Prostate gland (tissue), 2 donors: ENCODE results near the gene SPATS1.

Experiments used
- POLR2AphosphoS5 ChIP-seq: sonication (generic); formaldehyde crosslinking; IDR thresholded peaks from one replicate; pipeline ENCODE4 v1.6.1; 2017; ENCODE audit warnings: antibody characterized with exemption
- TF ChIP-seq, protein P1 (sequence below), 4 experiments: fragments of 200-600 bp in 2 of 4; fragments of 450-650 bp in 2 of 4; sonication (generic) in 2 of 4; IDR thresholded peaks; 1 replicate in 3 of 4; 2 replicates in 1 of 4; pipeline ENCODE4 v1.5.1; 2016 to 2019; ENCODE audit warnings: antibody characterized with exemption in 4 of 4, mild to moderate bottlenecking in 2 of 4, moderate library complexity in 2 of 4

DNA sequence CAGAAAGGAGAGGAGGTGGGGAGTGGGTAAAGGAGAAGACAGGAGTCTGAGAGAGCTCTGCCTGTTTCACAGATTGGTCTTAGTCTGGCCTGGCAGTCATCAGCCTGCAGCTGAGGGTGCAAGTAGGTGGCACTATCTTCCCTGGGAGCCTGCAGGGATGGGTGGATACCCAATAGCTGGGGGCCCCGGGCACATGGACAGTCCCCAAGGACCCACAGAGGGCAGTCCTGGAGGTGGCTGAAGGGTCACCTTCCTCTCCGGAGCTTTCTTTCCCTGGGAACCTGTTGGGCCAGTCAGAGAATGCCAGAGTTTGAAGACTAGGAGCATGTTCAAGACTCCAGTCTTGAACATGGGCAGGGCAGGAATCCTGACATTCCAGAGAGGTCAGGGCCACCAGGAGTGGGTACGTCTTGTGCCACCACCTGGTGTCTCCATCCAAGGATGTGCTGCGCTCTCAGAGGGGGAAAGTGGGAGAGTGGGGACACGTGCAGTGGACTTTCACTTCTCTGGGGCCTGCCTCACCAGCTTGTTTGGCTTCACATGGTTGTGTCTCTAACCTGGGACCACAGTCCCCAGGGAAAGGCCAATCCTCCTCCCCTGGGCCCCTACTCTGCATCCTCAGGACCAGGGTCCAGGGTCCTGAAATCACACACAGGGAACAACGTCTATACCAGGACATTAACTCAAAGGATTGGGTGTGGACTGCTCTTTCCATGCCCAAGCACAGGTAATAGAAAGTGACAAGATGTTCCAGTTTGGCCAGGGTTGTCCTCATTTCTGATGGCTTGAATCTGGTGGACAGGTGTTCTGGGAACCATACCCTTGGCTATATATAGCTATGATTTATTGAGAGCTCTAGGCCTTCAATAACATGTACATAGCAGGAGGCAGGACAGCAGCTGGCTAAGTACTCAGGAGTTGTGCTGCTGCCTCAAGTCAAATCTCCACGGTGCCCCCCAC is 47.3 kb upstream of the SPATS1 start:
- TF ChIP-seq, protein P1, sequence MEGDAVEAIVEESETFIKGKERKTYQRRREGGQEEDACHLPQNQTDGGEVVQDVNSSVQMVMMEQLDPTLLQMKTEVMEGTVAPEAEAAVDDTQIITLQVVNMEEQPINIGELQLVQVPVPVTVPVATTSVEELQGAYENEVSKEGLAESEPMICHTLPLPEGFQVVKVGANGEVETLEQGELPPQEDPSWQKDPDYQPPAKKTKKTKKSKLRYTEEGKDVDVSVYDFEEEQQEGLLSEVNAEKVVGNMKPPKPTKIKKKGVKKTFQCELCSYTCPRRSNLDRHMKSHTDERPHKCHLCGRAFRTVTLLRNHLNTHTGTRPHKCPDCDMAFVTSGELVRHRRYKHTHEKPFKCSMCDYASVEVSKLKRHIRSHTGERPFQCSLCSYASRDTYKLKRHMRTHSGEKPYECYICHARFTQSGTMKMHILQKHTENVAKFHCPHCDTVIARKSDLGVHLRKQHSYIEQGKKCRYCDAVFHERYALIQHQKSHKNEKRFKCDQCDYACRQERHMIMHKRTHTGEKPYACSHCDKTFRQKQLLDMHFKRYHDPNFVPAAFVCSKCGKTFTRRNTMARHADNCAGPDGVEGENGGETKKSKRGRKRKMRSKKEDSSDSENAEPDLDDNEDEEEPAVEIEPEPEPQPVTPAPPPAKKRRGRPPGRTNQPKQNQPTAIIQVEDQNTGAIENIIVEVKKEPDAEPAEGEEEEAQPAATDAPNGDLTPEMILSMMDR (IDR thresholded peaks at IDR 0.05): no peak
- no peak for TF ChIP-seq POLR2AphosphoS5
